AG10803 (cell line): Measurements from ENCODE around the gene CYP11A1.
A peak's percentile ranks its signal among the peaks of the same experiment; 100 is the strongest.

ENCODE experiments used
- DNase-seq: peaks from one replicate; pipeline ENCODE4 v3.0.0; 2010; ENCODE audit warnings: low read depth
- H3K4me3 ChIP-seq: 2 replicates; pipeline ENCODE4 v1.5.1; 2011; ENCODE audit warnings: mild to moderate bottlenecking, low read length, control low read depth
- CTCF ChIP-seq: conservative IDR thresholded peaks from 2 replicates; pipeline ENCODE4 v1.5.1; 2011; ENCODE audit warnings: mild to moderate bottlenecking, low read length, control low read depth, inconsistent platforms

CYP11A1 gene

DNA sequence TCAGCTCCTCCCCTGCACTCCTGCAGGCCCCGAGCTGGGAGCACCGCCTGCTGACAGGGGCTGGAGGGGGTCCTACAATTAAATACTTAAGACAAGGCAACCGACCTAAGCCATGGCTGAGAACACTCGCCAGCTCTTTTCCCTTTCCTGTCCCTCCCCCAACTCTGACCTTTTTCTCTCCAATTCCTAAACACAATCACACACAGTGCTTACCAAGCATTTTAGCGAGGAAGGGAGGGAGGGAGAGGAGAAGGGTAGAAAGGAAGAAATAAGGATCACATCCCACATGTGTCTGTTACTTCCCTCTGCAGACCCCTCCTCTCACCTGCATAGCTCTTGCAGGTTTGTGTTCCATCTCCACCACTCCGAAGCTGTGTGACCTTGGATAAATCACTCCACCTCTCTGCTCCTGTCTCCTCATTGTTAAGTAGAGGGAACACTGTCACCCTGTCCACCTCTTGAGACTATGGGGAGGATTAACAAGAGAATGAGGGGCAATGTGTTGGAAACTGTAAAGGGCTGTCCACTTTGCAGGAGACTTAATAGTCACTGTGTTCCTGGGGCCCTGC lies 63.6 kb downstream of the CYP11A1 start:
- DNase-seq = no peak
- TF ChIP-seq CTCF = no peak
- no peak overlapping the region for H3K4me3 ChIP-seq

GRCh38 chr15:74302821-74303359 lies 64.6 kb downstream of the CYP11A1 start:
- DNase-seq = no peak
- no peak overlapping the region for H3K4me3 ChIP-seq
- TF ChIP-seq CTCF = peak; percentile 70

GRCh38 chr15:74301583-74302361 lies 65.7 kb downstream of the CYP11A1 start:
- DNase-seq = no peak
- H3K4me3 ChIP-seq = no peak overlapping the region
- TF ChIP-seq CTCF = no peak

DNA sequence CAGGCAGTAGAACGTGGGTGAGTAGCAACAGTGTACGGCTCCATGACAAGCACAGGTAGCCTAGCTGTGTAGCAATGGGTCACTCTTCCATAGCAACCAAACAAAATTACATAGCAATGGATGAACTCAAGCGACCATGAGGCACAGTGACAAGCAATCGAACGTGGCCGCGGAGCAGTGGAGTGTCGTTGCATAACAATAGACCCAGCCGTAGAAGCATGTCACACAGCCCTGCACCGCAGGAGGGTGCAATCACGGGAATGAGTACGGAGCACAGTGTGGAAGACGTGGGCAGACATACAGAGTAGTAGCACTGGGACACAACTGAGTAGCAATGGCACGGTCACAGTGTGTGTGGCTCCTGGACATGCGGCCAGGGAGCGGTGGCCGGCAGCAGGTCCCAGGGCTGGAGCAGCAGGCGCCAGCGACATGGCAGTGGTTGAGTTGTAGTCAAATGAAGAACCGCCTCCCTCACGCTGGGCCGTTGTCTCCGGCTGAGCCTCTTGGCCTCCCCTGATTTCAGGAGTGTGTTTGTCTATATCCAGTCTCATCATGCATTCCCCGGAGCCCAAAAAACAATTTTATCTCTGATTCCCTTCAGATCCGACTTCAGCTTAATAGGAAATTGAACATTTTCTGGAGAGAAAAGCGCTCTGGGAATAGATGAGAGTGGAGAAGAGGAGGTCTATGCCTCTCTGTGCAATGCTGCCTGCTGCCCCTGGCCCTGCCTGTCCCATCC lies 67.2 kb downstream of the CYP11A1 start:
- TF ChIP-seq CTCF = no peak
- H3K4me3 ChIP-seq = no peak overlapping the region
- no peak for DNase-seq

GRCh38 chr15:74297887-74298286 lies 69.6 kb downstream of the CYP11A1 start:
- no peak overlapping the region for H3K4me3 ChIP-seq
- DNase-seq = no peak
- TF ChIP-seq CTCF = no peak

DNA sequence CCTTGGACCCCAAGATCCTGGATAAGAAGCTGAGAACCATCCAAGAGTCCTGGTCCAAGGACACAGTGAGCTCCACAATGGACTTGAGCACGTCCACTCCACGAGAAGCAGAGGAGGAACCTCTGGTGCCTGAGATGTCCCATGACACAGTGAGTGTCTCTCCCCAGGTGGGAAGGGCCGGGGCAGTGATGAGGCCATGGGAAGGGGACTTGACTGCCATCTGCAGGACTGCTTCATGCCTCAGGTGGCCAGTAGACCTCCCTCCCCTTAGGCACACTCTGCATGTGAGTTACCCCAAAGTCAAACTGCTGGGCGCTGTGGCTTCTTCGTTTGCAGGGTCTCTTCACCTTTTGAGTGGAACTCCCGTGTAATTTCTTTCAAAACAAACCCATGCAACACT lies 71.6 kb downstream of the CYP11A1 start:
- no peak for TF ChIP-seq CTCF
- no peak overlapping the region for H3K4me3 ChIP-seq
- DNase-seq = no peak
